Raji (cell line): ENCODE data around the gene ASB11.

Experiments used
- POLR2A ChIP-seq: IDR thresholded peaks from 2 replicates; pipeline ENCODE4 v1.6.1; 2011; ENCODE audit warnings: low read depth, low read length, control low read depth; ENCODE audit not compliant: insufficient read depth

Gene ASB11

DNA sequence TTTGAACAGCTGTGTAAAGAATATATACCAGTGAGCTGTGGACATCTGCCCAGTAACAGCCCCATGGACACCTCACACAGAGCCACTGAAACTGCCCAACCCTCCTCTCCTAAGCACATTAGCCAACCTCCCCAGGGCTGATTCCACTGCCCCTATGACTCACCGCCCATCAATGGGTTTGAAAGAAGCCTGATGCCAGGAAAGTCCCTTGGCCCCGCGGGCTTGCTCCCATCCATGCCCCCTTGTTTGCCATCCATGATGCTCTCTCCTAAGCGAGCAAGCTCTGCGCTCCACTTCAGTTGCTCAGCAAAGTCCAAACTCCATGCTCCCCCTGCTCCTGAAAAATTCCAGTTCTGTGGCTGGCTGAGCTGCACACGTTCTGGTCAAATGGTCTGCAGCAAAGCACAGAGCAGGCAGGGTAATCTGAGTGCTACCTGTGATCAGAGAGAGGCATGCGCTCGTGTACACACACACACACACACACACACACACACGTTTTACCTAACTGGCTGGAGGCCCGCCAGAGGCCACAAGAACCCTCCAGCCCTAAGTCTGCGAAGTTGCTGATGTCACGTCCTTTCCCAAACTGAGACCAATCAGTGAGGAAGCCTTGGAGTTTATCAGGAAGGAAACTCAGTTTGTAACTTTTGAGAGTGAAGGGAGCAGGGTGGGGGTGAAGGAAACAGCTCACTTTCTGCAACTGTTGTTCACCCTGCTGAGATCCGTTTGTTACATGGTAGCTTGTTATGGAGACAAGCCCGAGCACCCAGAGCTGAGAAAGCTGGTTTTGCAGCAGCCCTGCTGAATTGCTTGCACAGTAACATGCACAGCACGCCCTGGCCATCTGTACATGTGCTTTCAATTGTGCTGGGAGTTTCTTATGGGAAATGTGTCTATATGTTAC is 45.6 kb downstream of the ASB11 start, which contains the start of gene ASB9:
TSS of gene ASB9 (minus strand) at position 466 of the 904 bp plus-strand sequence. CDS start at position 257, 209 bp downstream.
- TF ChIP-seq POLR2A = no peak

DNA sequence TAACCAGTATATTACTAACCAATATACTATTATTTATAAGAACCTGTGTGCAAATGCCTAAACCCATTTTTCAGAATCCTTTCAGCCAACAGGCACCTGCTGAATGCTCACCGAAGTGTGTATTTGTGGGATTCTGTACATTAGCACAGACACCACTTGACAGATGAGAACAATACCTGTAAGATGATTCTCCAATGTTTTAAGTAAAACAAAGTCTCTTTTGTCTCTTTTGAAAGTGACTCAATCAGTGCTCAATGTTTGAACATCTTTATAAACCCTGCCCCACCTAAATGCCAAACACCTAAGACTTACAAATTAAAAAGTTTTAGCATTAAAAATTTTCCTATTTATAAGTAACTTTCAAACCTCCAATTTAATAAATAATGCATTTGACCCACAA is 46.3 kb downstream of the ASB11 start:
- no peak for TF ChIP-seq POLR2A

DNA sequence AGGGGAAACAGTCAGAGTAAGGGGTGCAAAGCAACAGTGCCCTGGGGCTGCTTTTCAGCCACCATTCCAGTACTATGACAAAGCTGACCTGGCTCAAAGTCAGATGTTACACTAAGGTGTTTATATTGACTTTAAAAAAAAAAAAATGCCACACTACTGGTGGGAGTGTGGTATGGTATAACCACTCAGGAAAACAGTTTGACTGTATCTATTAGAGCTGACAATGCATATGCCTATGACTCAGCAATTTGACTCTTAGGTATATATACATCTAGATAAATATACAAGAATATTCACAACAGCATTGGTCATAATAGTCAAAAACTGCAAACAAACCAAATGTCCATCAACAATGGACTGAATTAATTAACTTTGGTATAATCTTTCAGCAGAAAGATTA is 60.6 kb downstream of the ASB11 start:
- TF ChIP-seq POLR2A = no peak

DNA sequence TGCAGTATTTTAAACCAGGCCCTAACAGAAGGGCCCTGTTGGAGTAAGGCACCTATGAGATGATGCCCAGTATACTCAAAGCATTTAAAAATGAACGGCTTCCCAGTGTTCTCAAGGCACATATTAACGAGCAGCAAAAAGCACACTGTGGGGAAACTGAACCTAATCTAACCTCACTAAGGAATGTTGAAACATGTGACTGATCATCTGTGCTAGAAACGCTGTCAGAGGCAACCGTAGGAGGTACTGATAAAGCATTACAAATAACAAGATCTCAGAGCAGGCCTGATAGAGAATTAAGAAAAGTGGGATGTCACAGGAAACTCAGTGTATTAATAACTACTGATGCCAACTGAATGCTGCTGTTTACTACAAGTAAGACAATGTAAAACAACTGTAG is 69.5 kb downstream of the ASB11 start:
- no peak for TF ChIP-seq POLR2A

DNA sequence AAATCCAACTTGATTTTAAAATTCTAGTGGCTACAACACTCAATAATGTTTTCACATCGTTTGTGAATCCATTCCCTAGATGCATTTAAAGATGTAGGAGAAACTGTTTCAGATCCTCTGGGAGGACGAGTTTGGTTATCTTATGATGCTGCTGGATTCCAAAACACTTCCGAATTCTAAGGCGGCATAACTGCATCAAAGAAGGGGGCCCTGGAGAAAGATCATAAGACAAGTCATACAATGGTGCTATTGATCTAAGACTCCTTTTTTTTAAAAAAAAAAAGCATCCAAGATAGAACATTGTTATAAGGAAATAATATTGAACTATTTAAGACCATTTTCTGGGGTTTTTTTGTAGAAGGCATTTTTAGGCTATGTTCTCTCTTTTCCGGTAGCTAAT is 71.0 kb downstream of the ASB11 start:
- no peak for TF ChIP-seq POLR2A

DNA sequence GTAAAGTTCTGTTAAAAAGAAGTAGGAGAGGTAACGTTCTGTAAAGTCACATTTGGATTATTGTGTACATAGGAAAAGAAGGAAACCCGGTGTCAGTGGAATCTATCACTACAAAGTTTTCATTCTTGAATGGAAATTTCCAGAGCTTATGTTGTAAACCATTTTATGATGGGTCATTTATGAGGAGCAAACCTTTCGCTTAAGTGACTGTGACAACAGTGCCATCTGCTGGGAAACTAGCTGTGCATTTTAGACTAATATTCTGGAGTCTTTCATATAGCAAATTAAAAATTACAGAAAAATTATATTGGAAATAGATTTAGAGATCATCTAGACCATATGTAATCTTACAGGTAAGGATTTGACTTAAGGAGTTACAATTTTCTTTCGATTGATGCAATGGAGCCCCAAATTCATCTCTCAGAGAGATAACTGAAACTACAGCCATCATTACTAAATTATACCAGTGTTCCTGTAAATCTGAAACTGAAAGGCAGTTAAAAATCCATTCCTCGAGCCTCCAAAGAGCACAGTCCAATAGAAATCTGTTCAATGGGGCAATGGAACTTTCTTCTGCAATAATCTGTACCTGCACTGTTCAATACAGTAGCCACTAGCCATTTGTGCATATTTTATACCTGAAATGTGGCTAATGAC is 72.4 kb downstream of the ASB11 start:
- no peak for TF ChIP-seq POLR2A

DNA sequence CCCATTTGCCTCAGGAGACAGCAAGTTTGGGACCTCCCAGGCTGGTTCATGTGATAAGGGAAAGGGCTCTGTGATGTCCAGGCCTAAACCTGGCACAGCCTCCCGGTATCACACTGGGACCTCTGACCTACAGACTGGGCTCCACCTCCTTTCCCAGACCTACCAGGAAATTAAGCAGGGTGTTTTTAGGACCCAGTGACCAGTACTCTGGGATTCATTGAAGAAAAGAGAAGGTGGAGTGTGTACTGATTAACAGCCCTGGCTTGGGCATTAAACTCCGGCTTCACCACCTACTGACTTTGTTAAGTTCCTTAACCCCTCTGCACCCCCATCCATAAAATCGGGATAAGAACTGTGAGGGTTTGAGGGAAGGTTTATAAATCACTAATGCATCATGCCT is 74.1 kb downstream of the ASB11 start:
- no peak for TF ChIP-seq POLR2A

DNA sequence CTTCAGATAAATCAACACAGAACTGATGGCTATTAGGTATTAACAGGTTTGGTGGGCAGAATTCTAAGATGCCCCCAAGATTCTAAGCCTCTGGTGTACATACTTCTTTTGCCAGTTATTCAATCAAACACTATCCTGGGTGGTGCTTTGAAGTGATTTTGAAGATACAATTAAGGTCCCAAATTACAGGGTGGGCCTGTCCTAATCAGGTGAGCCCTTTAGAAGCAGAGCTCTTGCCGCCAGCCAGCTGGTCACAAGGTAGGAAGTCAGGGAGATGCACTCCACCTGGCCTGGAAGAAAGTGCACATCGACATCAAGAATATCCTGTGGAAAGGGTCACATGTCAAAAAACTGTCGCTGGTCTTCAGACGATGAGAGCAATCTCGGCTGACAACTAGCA is 75.0 kb downstream of the ASB11 start:
- no peak for TF ChIP-seq POLR2A

DNA sequence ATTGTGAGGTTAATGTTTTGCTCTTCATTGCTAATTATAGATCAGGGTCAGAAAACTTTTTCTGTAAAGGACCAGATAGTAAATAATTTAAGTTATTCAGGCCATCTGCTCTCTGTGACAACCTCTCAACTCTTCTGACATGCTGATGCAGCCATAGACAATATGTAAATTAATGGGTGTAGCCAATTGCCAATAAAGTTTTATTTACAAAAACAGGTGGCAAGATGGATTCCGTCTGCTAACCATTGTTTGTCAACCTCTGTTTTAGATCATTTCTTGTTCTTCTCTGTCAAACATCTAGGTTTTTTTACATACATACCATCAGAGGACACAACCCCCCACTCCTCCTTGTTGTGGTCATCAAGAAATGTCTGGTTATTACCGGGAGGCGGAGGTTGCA is 79.3 kb downstream of the ASB11 start:
- TF ChIP-seq POLR2A = no peak

DNA sequence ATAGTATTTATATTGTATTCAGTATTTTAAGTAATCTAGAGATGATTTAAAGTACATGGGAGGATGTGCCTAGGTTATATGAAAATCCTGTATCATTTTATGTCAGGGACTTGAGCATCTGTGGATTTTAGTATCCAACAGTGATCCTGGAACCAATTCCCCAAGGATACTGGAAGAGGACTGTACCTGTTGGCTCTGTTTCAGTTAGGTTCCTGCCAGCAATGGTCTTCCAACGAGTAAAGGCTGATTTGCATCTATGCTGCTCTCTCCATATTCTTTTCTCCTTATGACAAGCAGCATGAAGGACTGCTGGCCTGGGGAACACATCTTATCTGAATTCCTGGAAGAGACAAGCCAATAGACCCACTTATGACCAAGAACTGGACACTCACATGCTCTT is 80.4 kb downstream of the ASB11 start:
- no peak for TF ChIP-seq POLR2A

DNA sequence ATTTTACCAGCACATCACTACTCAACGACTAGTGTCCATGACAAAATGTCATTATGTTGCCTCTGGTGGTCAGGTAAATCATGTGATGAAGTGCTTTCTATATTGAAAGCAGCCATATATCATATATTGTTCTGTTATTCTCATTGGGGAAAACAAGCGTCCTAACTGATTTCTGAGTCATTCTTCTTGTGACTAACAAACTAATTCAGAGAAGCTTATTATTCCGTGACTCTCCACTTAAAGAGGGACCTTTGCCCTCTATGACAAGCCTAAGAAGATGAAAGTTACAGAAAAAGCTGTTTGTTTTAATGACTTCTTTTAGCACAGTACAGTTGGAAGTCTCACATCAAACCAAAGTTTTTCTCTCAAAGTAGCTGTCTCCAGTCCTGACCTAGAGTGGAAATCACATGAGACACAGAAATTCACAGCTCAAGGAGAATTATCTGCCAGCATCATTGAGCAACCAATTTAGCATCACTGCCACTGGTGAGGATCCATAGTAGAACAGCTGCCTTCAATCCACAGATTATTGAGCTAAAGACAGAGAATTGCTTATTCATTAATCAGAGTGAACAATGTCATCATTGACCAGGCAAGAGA is 81.9 kb downstream of the ASB11 start:
- no peak for TF ChIP-seq POLR2A
